Vagina (tissue), 2 donors: ENCODE results near the gene PAK1. TPM values are rescaled to one million over a fixed set of nuclear protein-coding genes. Genes with fewer than 3 reads are reported as not detected.

Experiments
- DNase-seq, 2 donors: peaks; one replicate each; pipeline ENCODE4 v3.0.0-alpha.2; 2017; ENCODE audit errors: extremely low spot score in 2 of 2
- H3K27ac ChIP-seq: fragments of 200-600 bp; sonication (generic); one replicate; pipeline ENCODE4 v1.5.1; 2019
- H3K27me3 ChIP-seq: fragments of 200-600 bp; sonication (generic); one replicate; pipeline ENCODE4 v1.5.1; 2019
- H3K36me3 ChIP-seq, 2 donors: fragments of 200-600 bp; sonication (generic); one replicate each; pipeline ENCODE4 v1.5.1; 2017 to 2019
- H3K4me1 ChIP-seq: fragments of 200-600 bp; sonication (generic); one replicate; pipeline ENCODE4 v1.5.1; 2019
- H3K4me3 ChIP-seq, 2 donors: fragments of 200-600 bp; sonication (generic); 1 replicate in 1 of 2; 2 replicates in 1 of 2; pipeline ENCODE4 v1.5.1; 2016 to 2019
- H3K9me3 ChIP-seq: fragments of 200-600 bp; sonication (generic); one replicate; pipeline ENCODE4 v1.5.1; 2019
- POLR2A ChIP-seq, 2 donors: fragments of 450-650 bp; IDR thresholded peaks; one replicate each; pipeline ENCODE4 v1.6.1; 2017; ENCODE audit warnings: antibody characterized with exemption in 2 of 2, mild to moderate bottlenecking in 2 of 2, moderate library complexity in 2 of 2
- POLR2AphosphoS5 ChIP-seq, 2 donors: sonication (generic); formaldehyde crosslinking; IDR thresholded peaks; one replicate each; pipeline ENCODE4 v1.9.0; 2017; ENCODE audit warnings: antibody characterized with exemption in 2 of 2, mild to moderate bottlenecking in 2 of 2, low read depth in 1 of 2; ENCODE audit not compliant: insufficient read depth in 1 of 2
- intact Hi-C: fragments of 100-400 bp; cut with DNase I; formaldehyde crosslinking; loops from one replicate; pipeline ENCODE4 v1.15.1; 2023
- total RNA-seq: library from RNA; depleted of rRNA; stranded (reverse); fragments of >200 nt; gene quantifications from one replicate; pipeline ENCODE4 v1.2.3, GENCODE V29; 2016
- TF ChIP-seq, protein P1 (sequence below), 3 experiments: fragments of 450-650 bp in 2 of 3; fragments of 200-600 bp in 1 of 3; sonication (generic) in 1 of 3; IDR thresholded peaks; one replicate each; pipeline ENCODE4 v1.5.1; 2017 to 2019; ENCODE audit warnings: antibody characterized with exemption in 3 of 3, mild to moderate bottlenecking in 2 of 3, moderate library complexity in 2 of 3

The PAK1 gene
- total RNA-seq, 1 donor from 2014 or later: 43.5 TPM

DNA sequence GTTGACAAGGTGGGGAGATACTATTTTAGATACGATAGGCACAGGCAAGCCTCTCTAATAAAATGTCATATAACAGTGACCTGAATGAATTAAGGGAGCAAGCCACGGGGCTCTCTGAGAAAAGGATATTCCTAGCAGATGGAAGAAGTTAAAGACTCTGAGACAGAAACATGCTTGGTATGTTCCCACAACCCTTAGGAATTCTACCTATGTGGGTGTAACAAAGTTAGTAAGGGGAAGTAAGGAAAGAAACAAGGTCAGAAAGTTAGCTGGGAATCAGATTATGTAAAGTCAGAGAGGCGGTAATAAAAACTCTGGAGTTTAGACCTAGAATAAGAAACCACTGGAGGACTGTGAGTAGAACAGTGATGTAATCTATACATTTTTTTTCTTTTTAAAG, 112.7 kb downstream of the PAK1 start:
- no peak for DNase-seq
- H3K36me3 ChIP-seq: no peaks in the 10 kb centered on the region
- no peaks in the 10 kb centered on the region for H3K9me3 ChIP-seq
- intact Hi-C loops: no loop called here
- H3K27me3 ChIP-seq: no peaks in the 10 kb centered on the region
- H3K4me1 ChIP-seq: no peaks in the 10 kb centered on the region
- no peak overlapping the region for H3K27ac ChIP-seq
- TF ChIP-seq POLR2A (IDR thresholded peaks at IDR 0.05) (no peak), POLR2AphosphoS5 (IDR thresholded peaks at IDR 0.05; ENCODE audit: insufficient read depth in 1 of 2, low read depth in 1 of 2) (no peak)
- TF ChIP-seq, protein P1, sequence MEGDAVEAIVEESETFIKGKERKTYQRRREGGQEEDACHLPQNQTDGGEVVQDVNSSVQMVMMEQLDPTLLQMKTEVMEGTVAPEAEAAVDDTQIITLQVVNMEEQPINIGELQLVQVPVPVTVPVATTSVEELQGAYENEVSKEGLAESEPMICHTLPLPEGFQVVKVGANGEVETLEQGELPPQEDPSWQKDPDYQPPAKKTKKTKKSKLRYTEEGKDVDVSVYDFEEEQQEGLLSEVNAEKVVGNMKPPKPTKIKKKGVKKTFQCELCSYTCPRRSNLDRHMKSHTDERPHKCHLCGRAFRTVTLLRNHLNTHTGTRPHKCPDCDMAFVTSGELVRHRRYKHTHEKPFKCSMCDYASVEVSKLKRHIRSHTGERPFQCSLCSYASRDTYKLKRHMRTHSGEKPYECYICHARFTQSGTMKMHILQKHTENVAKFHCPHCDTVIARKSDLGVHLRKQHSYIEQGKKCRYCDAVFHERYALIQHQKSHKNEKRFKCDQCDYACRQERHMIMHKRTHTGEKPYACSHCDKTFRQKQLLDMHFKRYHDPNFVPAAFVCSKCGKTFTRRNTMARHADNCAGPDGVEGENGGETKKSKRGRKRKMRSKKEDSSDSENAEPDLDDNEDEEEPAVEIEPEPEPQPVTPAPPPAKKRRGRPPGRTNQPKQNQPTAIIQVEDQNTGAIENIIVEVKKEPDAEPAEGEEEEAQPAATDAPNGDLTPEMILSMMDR (IDR thresholded peaks at IDR 0.05): no peak
- no peak overlapping the region for H3K4me3 ChIP-seq

DNA sequence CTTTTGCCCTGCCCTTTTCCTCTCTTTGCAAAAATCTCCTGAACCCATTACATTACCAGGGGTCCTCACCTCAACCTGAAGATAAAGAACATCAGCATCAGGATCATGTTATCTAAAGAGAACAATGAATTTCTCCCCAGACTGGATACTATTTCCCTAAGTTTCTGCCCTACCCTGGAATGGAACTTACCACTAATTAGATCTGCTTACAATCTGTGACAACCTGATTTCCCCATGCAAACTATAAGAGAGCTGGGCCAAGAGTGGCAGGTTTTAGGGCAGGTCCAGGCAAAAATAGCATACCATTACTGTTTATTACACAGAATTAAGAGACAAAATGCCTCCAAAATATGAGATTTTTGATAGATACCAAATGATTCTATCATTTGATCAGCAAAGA, 114.4 kb downstream of the PAK1 start:
- TF ChIP-seq POLR2A (IDR thresholded peaks at IDR 0.05): no peak
- TF ChIP-seq, protein P1 (IDR thresholded peaks at IDR 0.05): no peak
- no peaks in the 10 kb centered on the region for H3K27me3 ChIP-seq
- intact Hi-C loops: no loop called here
- no peaks in the 10 kb centered on the region for H3K9me3 ChIP-seq
- DNase-seq: no peak
- no peak overlapping the region for H3K27ac ChIP-seq
- H3K4me3 ChIP-seq: no peak overlapping the region
- H3K4me1 ChIP-seq: no peaks in the 10 kb centered on the region
- peaks cover 0 to 8% of the 10 kb centered on the region in 2 donors for H3K36me3 ChIP-seq

- Histone ChIP-seq H3K9me3 (no peaks in the 10 kb centered on the region), H3K4me3 (no peak overlapping the region), H3K4me1 (peaks cover 18% of the 10 kb centered on the region), H3K27ac (no peak overlapping the region), H3K27me3 (no peaks in the 10 kb centered on the region), H3K36me3 (peaks cover 0 to 8% of the 10 kb centered on the region in 2 donors)
- no peak for DNase-seq
- intact Hi-C loops: no loop called here
- TF ChIP-seq POLR2A (IDR thresholded peaks at IDR 0.05) (no peak), POLR2AphosphoS5 (IDR thresholded peaks at IDR 0.05; ENCODE audit: insufficient read depth in 1 of 2, low read depth in 1 of 2) (no peak)
- TF ChIP-seq, protein P1 (IDR thresholded peaks at IDR 0.05): no peak
Observed at GRCh38 chr11:77353131-77353530, 120.8 kb downstream of the PAK1 start.

DNA sequence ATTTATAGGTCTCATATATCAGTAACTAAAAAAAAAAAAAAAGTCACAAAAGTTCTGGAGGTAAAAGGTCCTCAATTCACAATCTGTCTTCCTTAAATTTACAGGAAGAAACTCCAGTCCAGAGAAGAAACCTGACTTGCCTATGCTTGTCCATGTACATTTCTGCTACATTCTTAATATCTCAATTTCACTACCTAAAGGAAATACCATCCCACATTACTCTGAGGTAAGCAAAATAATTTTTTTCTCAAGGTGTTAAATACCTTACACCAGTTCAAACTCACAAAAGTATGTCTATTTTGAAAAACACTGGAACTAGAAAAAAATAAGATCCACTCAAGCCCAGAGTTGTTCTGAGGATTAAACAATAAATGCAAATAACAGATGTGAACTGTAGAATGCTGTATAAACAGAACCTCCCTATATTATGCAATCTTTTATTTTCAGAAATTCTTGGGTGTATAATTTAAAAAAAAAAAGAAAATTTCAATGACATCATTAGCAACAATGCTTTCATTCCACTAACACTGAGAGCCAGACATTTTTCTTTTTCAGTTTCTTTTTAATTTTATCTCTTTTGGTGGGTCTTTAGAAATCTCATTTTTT, 122.5 kb downstream of the PAK1 start:
- peaks cover 0 to 8% of the 10 kb centered on the region in 2 donors for H3K36me3 ChIP-seq
- H3K27ac ChIP-seq: no peak overlapping the region
- intact Hi-C loops: no loop called here
- H3K4me1 ChIP-seq: peaks cover 18% of the 10 kb centered on the region
- no peaks in the 10 kb centered on the region for H3K9me3 ChIP-seq
- DNase-seq: no peak
- TF ChIP-seq, protein P1 (IDR thresholded peaks at IDR 0.05): no peak
- TF ChIP-seq POLR2AphosphoS5 (IDR thresholded peaks at IDR 0.05; ENCODE audit: insufficient read depth in 1 of 2, low read depth in 1 of 2): no peak
- TF ChIP-seq POLR2A (IDR thresholded peaks at IDR 0.05): no peak
- H3K27me3 ChIP-seq: no peaks in the 10 kb centered on the region
- no peak overlapping the region for H3K4me3 ChIP-seq

DNA sequence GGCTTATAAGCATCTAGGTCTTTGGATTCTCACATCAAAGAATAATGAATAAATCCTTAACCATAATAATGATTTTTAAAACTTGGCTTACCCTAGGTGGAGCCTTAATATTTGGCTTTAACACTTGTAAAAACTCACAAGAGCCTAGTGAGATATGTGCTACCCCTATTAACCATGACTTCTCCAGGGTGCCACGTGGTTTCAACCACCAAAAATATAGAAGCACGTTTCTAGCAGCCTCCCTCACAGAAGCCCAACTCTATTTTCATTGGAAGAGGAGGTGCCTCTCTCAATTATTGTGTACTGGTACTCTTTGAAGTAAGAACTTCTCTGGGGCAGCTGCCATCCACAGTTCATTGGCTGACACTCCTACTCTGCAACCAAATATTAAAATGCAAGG, 125.9 kb downstream of the PAK1 start:
- Histone ChIP-seq H3K4me3 (no peak overlapping the region), H3K4me1 (peaks cover 15% of the 10 kb centered on the region), H3K27ac (no peak overlapping the region), H3K9me3 (no peaks in the 10 kb centered on the region), H3K27me3 (no peaks in the 10 kb centered on the region), H3K36me3 (no peaks in the 10 kb centered on the region)
- DNase-seq: no peak
- TF ChIP-seq, protein P1 (IDR thresholded peaks at IDR 0.05): no peak
- TF ChIP-seq POLR2A (IDR thresholded peaks at IDR 0.05) (no peak), POLR2AphosphoS5 (IDR thresholded peaks at IDR 0.05; ENCODE audit: insufficient read depth in 1 of 2, low read depth in 1 of 2) (no peak)
- intact Hi-C loops: no loop called here
